Germinal center (tissue), 1 donor: ENCODE measurements around the gene CDC20B.
A peak's percentile ranks its signal among the peaks of the same experiment; 100 is the strongest.
"Not testable (repeated sequence)": the region's sequence is repeated elsewhere in the genome, so short reads cannot be mapped to it uniquely, and the experiment has no call there.

ENCODE experiments used
- DNase-seq: peaks from one replicate; pipeline ENCODE4 v3.0.0; 2012; ENCODE audit warnings: mixed read lengths, low spot score

Gene CDC20B

DNA sequence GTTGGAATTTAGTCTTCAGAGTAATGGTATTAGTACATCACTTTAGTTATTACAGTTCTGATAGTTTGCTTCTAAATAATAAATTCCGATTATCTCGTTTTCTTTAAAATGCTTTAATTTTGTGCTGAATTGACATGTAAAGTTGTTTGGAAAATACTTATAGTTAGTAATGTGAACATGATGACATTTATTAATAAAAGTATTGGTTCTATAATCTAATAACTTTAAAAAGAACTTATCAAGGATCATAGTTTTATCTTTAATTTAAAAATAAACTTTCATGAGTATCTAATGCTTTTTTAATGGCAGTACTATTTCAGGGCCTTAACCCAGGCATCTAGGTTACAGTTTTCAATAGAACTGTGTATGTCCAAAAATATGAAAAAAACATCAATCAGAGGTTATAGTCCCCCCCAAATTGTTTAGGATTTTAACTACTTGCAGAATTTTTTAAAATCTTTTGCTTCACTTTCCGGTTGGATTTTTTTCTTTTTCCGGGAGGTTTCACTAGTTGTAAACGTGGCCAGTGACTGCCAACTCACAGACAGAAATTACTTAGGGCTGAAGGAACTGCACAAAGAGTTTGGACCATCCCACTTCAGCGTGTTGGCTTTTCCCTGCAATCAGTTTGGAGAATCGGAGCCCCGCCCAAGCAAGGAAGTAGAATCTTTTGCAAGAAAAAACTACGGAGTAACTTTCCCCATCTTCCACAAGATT is 12.3 kb downstream of the CDC20B start:
- no peak for DNase-seq

DNA sequence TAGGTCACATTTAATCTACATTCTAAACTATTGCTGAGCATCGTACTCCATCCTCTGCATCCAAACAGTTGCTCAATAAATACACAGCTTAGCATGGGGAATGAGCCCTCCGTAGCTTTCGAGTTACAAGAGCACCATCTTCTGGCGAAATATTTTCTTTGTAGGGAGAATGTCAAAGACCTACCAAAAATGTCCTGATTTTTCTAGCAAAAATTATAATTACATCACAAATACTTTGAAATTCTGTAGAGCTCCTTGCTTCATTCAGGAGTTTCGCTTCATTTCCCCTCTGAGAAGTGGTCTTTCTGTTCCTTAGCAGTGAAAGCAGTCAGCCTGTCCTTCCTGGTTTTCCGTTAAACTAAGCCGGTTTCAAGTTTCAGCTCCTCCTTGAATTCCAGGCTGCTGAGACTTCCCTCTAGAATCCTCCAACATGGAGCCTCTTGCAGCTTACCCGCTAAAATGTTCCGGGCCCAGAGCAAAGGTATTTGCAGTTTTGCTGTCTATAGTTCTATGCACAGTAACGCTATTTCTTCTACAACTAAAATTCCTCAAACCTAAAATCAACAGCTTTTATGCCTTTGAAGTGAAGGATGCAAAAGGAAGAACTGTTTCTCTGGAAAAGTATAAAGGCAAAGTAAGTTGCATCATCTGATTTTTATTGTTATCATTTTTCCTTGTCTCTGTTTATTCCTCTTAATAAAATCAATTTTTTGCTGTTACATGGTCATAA is 13.0 kb downstream of the CDC20B start, which contains the start of gene GPX8:
Gene GPX8, plus strand, starts transcription at position 409 of the 730 bp plus-strand sequence. Its CDS starts 22 bp downstream, at position 431.
- no peak for DNase-seq

DNA sequence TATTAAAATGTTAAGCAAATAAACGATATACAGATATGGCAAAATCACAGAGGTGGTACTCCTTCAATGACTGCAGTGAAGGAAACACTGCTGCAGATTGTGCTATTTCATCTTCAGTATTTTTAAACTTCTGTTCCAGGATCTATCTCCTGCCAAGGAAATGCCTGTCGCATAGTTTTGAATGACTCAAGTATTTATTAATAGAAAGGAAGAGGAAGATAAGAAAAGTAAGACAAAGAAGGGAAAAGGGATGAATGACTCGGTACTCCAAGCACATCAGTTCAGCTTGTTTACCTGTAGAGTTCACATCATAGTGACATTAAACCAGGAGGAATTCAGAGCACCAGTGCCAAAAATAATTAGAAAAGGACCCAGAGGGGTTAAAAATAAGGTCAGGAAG is 18.1 kb downstream of the CDC20B start:
- no peak for DNase-seq

DNA sequence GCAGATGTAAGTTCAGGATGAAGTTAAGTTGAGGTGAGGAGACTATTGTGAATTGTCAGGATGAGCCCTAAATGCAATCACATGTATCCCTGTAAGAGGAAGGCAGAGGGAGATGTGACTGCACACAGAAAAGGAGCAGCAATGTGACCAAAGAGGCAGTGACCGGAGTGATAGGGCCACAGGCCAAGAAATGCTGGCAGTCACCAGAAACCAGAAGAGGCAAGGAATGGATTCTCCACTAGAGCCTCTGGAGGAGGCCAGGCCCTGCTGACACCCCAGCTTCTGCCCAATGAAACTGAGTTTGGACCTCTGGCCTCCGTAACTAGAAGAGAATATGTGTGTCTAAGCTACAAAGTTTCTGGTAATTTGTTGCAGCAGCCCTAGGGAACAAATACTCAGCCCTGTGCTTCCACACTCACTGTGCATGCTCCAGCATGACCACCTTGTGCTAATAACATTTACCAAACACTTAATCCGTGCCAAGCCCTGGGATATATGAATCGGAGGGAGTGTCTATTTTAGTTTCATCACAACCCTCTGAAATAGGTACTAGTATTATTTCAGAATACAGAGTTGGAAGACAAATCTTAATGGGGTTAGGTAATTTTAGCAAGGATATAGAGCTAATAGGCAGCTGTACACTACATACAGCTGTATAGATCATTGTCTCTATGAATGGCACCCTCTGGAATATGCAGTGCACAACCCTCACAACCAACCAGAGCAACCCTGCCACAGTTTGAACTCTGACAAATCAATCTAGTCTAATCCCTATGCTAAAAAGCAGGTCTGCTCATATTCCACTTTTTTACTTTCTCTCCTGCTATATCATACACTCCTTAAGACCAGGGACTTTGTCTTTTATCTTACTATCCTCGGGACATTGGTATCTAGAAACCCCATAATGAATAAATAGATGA is 20.8 kb downstream of the CDC20B start:
- no peak for DNase-seq

DNA sequence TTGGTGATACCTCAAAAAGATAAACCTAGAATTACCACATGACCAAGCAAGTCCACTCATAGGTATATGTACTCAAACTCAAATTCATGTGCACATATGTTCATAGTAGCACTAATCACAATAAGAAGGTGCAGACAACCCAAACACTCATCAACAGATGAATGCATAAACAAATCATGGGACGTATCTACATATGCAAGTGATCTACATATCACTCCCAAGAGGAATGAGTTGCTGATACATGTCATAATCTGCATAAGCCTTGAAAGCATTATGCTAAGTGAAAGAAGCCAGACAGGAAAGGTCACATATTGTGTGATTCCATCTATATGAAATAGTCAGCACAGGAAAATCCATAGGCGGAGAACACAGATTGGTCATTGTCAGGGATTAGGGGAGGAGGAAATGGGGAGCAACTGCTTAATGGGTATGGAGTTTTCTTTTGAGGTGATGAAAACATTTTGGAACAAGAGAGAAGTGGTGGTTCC is 23.6 kb downstream of the CDC20B start:
- no peak for DNase-seq

DNA sequence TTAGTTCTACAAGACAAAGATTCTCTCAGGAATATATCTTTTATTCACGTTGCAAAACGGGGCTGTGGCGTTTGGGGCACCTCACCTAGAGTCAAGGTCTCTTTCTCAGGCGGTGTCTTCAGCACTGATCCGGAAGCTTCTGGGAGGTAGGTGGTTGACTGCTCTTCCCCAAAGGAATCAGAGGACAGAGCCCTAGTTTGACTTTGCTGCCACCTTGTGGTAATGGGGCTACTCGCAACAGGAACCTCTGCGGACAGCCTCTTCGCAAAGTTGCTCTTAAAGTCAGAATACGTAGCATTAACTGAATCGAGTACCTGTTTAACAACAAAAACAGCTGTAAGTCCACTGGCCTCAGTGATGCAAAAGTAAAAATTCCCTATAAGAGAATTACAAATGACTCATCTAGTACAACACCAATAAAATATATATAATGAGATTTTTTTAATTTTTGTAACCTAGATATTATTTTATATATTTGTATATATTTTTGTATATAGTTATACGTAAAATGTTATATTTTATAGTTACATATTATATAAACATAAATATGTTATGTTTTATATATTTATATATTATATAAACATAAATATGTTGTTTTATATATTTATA is 26.3 kb downstream of the CDC20B start:
- DNase-seq, result peak; percentile 51

DNA sequence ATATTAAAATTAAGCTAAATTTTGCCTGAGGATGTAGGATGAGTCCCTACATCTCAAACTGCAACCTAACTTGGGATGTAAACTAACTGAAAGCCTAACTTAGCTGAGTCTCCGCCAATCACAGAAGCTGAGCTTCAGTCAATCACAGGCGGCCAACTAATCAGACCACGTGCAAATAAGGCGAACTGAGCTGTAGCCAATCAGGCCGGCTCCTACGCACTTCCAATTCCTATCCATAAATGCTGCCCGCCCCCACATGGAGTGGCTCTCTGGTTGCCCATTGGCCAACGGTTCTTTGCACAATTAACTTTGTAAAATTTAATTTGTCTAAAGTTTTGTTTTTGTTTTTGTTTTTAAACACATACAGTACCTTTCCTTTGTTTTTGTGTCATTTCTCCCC is 26.9 kb downstream of the CDC20B start:
- no peak for DNase-seq

DNA sequence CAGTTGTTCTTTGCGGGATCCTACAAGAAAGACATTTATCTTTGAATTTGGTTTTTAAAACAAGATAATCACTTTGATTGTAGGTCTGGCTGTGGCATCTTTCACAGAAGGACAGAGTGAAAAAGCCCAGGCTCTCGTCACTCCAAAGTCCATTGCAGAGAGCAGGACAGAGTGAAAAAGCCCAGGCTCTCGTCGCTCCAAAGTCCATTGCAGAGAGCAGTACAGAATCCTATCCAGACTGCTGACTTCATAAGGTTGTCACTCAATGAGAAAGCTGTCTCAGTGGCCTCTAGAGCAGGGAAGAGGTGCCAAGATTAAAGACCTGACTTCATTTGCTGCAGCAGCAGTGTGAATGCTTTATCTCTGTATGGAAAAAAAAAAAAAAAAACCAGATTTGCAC is 29.4 kb downstream of the CDC20B start:
- DNase-seq, result no peak

DNA sequence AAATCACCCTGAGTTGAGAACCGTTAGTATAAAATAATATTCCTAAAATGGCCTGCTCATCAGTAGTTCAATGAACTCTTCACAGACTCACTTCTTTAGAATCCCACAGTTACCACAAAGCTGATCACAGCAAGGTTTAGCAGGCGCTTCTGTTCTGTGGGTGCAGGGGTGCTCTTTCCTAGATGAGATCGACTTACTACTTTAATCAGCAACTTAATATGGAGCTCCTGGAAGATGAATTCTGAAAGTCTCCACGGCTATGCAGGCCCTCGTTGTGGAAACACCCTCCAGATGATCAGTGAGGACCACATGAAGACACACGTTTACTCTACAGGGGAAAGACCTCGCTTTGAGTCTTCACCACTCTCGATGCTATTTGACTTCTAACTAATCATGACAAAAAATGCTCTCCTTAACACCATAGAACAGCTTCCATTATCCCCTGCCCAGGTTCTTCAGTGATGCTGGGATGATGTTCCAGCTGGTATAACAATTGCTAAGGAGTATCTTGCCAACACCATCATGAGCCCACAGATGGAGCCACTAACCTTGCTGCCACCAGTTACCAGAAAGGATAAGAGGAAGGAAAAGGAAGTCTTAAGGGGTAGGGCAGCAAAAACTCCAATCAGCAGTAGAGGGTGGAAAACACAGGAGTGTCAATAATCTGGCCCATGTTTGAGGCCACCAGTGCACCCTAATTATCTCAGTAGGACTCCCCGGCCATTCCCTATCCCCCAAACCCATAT is 30.9 kb downstream of the CDC20B start:
- DNase-seq, result no peak

DNA sequence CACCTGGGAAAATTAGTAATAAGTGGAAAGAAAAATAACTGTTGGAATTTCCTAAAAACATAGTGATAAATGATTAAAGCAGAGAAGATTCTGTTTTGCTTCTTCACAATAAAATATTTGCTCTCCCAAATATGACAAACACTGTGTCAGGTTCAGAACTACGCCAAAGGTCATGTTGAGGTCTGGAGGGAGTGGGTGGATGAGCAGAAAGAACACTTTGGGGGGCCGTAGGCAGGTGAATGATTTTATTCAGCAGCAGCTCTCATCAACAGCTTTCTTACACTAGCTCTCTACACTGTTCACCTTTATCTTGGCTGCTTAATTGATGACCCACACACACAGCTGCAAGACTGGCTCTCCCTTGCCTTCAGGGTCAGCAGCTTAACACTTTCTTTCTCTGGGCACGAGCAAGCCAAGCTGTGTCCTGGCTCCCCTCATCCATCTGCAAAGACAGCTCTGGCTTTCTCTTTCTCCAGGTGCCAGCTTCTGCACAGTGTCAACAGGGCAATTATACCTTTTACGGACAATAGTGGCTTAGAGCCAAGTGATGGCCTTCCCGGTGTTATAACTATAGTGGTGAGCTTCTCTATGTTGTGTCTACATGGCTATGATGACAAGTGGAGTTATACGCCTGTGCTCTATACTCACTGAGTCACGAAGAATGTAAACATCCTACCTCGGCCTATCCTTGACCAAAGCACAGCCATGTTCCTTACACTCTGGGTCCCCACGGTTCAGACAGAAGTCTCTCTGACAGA is 31.9 kb downstream of the CDC20B start:
- no peak for DNase-seq

DNA sequence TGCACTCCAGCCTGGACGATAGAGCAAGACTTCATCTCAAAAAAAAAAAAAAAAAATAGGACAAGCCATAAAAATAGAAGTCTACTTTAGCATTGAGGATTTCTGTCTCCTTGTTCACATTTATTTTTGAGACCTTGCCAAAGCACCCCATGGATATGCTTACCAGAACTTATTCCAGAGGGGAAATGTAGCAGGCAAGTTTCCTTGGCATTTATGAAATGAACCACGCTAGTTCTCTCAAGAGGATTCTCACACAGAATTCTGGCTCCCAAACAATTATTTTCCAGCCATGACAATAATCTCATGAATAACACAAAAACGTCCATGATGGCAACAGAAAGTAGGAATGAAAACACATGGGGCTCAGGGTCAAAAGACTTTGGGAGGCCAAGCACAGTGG is 36.5 kb downstream of the CDC20B start:
- DNase-seq, result no peak

DNA sequence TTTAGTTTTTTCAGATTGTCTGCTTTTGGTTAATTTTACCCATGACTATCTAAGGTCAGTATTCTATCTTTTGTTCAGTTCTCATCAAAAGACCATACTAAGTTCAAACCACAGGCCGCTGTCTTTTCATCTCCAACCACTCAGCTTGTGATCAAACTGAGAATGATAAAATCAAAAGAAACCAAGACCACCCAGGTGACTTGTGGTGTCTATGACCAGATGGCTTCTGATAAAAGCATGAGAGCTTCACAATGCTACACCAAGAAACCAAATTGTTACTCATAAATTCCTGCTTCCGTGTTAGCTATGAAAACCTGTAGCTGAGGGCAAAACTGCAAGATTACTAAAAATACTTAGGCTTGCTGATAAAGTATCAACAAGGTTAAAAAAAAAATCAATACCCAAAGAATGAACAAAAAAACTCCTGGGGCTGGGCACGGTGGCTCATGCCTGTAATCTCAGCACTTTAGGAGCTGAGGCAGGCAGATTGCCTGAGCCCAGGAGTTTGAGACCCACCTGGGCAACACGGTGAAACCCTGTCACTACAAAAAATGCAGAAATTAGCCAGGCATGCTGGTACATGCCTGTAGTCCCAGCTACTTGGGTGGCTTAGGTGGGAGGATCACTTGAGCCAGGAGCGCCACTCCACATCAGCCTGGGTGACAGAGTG is 38.8 kb downstream of the CDC20B start:
- DNase-seq, result no peak

DNA sequence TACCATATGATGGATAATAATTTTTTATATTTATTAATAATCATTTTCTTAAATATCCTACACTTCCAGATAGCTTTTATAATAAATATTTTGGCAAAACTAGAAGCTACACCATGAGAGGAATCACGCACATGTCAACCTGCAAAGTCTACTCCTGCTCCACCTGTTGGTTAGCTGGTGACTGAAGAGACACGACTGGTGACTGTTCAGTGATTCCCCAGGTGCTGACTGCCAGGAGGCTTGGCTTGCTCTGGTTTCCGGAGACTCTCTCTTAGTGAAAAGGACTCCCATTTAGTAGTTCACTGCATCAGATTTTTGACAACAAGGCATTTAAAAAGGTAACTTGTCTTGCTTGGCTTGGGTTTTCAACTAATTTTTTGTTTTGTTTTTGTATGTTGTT is 49.6 kb downstream of the CDC20B start:
- no peak for DNase-seq

DNA sequence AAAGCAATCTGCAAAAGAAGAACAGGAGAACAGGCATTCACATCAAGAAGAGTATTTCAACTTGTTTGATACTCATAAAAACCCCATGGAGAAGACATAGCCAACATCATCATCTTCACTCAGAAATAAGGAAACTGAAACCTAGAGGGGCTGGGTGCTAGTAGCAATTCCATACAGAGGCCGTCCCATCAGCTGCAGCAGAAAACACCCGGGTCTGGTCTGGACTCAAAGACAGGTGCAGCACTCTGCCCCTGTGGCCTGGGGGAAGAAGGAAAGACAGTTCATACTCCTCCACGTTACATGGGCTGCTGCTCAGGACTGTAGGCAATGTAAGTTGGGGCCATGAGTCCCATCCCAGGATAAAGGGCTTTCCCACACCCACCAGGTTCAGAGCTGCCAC is 58.9 kb downstream of the CDC20B start:
- no peak for DNase-seq

DNA sequence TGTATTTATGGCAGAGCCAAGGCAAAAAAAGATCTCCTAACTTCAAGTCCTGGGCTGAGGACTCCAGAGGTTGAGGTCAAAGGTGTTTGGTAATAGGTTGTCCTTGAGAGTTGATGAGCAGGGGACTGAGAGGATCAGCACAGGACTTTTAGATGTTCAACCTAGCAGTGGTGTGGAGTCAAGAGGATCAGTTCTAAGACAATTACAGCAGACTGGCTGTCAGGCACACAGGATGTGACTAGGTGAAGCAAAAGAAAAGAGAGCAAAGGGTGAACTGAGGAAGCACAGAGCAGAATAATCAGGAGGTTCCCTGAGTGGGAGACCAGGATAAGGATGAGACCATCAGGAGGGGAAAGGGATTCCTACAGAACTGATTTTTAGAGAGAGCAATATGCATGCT is 59.6 kb downstream of the CDC20B start:
- no peak for DNase-seq

DNA sequence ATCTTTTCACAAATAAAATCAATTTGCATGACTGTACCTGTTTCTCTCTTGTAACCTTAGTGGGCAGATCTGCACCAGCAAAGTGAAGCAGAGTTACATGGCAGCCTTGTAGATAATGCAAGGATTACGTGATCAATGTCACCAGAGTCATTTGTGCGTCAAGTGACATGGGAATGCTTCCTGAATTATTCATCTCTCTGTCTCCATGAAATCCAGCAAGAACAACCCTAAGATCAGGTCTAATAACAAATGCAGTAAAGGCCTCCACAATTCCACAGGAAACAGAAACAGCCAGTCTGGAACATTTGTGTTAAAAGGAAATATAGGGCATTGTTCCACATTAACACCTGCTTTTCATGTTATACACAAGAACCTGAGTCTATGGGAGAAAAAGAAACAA is 62.8 kb downstream of the CDC20B start:
- DNase-seq, result no peak

DNA sequence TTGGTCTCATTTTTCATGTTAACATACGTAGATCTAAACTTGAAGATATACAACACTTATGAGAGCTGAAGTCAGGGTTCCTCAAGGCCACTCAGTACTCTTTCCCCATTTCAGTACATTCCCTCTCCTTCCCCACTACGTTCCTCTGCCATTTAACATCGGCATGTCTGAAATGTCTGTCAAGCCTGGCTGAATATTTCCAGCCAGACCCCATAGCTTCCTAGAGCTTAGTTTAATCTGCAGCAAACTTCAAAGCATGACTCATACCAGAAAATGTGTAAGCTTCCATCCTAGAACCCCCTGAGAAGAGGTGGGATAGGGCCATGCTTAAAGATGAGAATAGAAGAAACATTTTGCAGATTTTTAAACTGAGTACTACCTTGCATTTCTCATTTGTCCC is 64.3 kb downstream of the CDC20B start:
- no peak for DNase-seq

DNA sequence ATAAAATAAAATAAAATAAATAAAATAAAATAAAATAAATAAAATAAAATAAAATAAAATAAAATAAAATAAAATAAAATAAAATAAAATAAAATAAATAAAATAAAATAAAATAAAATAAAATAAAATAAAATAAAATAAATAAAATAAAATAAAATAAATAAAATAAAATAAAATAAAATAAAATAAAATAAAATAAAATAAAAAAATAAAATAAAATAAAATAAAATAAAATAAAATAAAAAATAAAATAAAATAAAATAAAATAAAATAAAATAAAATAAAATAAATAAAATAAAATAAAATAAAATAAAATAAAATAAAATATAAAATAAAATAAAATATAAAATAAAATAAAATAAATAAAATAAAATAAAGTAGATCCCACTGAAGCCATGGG is 67.0 kb downstream of the CDC20B start:
- DNase-seq, result not testable (repeated sequence)

DNA sequence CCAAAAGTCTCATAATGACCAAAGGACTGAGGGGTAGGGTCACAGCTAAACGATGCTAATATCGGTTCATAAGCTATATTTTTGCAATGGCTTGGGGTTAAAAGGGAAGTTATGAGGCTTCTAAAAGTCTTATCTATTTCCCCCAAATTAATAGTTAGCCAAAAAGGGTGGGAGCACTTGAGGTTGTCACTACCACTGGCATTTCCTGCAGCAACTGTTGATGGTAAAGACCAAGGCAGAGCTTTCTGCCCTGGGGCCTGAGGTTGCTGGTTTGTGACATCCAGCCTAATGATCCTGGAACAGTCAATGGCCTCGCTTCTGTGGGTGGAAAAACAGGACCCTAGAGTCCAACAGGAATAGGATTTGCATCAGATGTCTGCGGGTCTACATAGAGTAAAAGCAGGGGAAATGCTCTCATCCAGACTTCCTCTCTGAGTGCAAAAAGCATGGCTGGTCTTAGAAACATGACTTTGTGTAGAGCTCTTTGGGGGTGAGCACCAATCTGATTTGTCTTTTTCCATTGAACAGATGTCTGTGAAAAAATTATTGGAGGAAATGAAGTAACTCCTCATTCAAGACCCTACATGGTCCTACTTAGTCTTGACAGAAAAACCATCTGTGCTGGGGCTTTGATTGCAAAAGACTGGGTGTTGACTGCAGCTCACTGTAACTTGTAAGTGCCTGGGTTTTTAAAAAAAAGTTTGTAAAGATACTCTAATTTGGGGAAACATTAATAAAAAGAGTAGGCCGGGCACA is 67.9 kb downstream of the CDC20B start:
- DNase-seq, result no peak
